ENCODE measurements around the gene SLC39A2.

The SLC39A2 gene

DNA sequence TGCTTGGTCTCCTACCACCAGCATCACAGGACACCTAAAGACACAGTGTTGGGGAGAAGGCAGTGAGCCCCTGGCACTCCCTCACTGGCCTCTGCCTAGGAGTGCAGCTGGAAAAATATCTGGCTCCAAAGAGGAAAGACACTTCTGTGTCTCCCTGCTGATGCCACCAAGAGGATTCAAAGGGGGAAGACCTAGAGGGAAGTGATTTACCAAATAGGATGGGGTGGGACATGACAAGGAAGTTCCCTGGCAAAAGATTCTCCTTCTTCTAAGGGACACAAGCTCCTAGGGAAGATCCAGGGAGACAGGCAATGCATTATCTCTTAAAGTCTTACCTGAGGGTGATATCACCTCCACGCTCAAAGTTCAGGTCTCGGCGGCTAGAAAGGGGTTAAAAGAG lies 19.7 kb downstream of the SLC39A2 start:
- TF ChIP-seq POLR2AphosphoS5 (IDR thresholded peaks at IDR 0.05; ENCODE audit: low read depth, low read length), result no peak
- TF ChIP-seq SIN3A (IDR thresholded peaks at IDR 0.05; ENCODE audit: borderline replicate concordance, insufficient read depth, low read length), result no peak
- no peak for TF ChIP-seq TAF1 (IDR thresholded peaks at IDR 0.05; ENCODE audit: borderline replicate concordance, insufficient read depth, low read length)

DNA sequence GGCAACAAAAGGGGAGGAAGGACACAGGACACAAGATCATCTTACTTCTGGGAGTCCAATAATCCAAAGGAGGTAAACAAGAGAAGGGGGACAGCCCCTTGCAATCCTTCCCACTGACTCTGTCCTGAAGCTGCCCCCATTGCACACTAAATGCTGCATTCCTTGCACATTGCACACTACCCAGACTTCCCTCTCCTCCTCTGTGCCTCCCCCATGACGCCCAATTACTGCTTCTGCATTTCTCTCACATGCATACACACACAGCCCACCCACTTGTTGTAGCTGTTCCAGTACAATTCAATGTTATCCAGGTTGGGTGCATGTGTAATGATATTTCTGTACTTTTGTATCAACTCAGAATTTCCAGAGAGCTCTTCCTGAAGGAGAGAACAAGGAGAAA lies 20.3 kb downstream of the SLC39A2 start:
- TF ChIP-seq, protein P1, sequence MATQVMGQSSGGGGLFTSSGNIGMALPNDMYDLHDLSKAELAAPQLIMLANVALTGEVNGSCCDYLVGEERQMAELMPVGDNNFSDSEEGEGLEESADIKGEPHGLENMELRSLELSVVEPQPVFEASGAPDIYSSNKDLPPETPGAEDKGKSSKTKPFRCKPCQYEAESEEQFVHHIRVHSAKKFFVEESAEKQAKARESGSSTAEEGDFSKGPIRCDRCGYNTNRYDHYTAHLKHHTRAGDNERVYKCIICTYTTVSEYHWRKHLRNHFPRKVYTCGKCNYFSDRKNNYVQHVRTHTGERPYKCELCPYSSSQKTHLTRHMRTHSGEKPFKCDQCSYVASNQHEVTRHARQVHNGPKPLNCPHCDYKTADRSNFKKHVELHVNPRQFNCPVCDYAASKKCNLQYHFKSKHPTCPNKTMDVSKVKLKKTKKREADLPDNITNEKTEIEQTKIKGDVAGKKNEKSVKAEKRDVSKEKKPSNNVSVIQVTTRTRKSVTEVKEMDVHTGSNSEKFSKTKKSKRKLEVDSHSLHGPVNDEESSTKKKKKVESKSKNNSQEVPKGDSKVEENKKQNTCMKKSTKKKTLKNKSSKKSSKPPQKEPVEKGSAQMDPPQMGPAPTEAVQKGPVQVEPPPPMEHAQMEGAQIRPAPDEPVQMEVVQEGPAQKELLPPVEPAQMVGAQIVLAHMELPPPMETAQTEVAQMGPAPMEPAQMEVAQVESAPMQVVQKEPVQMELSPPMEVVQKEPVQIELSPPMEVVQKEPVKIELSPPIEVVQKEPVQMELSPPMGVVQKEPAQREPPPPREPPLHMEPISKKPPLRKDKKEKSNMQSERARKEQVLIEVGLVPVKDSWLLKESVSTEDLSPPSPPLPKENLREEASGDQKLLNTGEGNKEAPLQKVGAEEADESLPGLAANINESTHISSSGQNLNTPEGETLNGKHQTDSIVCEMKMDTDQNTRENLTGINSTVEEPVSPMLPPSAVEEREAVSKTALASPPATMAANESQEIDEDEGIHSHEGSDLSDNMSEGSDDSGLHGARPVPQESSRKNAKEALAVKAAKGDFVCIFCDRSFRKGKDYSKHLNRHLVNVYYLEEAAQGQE (IDR thresholded peaks at IDR 0.05; ENCODE audit: insufficient read depth in 1 of 2, low read depth in 2 of 2, low read length in 2 of 2), result no peak

DNA sequence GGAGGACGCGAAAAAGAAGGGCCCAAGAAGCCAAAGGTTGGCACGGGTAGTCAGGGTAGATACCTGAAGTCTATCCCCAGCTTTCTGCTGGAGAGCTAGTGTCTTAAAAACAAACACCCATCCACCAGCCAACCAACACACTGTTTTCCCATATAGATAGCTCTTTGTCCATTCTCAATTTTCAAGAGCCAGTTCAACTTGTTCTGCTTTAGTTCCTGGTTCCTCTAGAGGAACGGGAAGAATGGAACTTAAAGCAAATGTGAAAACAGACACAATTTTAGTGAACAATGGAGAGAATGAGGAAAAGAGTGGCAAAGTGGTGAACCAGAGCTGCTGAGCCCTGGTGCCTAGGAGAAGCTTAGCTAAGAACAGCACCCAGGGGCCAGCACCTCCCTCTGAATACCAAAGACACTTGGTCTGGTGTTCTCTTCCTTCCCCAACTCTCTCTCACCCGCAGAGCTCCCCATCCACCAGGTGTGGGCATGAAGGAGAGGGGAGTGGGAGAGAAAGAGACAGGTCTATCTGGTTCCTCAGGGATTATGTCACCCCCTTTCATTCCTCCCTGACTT lies 22.0 kb downstream of the SLC39A2 start:
- TF ChIP-seq FOXP2 (optimal IDR thresholded peaks at IDR 0.05; ENCODE audit: borderline replicate concordance, extremely low read depth, extremely low read length, insufficient read depth), result no peak

DNA sequence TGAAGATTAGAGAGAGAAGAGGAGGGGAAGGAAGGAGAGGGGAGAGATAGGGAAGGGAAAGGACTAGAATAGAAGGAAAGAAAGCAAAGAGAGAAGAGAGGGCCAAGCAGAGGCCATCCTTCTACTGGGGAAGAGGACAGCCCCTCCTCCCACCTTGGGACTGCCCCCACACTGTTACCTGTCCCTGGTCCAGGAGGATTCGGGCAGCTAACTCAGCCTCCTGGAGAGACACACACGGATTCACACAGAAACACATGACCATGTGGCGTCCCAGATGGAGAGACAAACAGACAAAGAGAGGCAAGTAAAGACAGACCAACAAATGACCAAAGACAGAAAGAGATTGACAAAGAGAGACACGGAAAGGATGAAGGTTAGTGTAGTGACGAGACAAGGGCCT lies 23.6 kb downstream of the SLC39A2 start:
- no peak for TF ChIP-seq TAF1 (IDR thresholded peaks at IDR 0.05; ENCODE audit: borderline replicate concordance, insufficient read depth, low read length)
- TF ChIP-seq, protein P1 (IDR thresholded peaks at IDR 0.05; ENCODE audit: insufficient read depth in 1 of 2, low read depth in 2 of 2, low read length in 2 of 2), result no peak
- no peak for TF ChIP-seq FOXP2 (optimal IDR thresholded peaks at IDR 0.05; ENCODE audit: borderline replicate concordance, extremely low read depth, extremely low read length, insufficient read depth)
- TF ChIP-seq SIN3A (IDR thresholded peaks at IDR 0.05; ENCODE audit: borderline replicate concordance, insufficient read depth, low read length), result no peak
- no peak for TF ChIP-seq POLR2AphosphoS5 (IDR thresholded peaks at IDR 0.05; ENCODE audit: low read depth, low read length)

DNA sequence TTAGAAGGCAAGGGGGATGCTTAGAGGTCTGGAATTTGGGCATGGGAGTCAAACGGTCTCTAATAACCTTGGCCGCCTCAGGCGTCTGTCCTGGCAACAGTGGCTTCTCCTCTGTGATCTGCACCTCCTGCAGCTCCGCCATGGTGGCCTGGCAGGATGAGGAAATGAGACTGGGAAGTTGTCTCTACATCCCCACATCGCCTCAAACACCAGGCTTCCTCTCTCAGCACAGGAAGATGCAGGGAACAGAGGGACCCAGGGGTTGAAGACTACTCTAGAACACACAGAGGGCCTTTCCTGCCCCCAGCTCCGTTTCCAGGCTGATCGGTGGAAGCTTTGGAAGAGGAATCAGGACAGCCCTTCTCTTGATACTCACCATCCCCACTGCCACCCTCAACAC lies 24.1 kb downstream of the SLC39A2 start:
- TF ChIP-seq POLR2AphosphoS5 (IDR thresholded peaks at IDR 0.05; ENCODE audit: low read depth, low read length) (no peak), TAF1 (IDR thresholded peaks at IDR 0.05; ENCODE audit: borderline replicate concordance, insufficient read depth, low read length) (no peak), FOXP2 (optimal IDR thresholded peaks at IDR 0.05; ENCODE audit: borderline replicate concordance, extremely low read depth, extremely low read length, insufficient read depth) (no peak), SIN3A (IDR thresholded peaks at IDR 0.05; ENCODE audit: borderline replicate concordance, insufficient read depth, low read length) (no peak)
- TF ChIP-seq, protein P1 (IDR thresholded peaks at IDR 0.05; ENCODE audit: insufficient read depth in 1 of 2, low read depth in 2 of 2, low read length in 2 of 2), result no peak

DNA sequence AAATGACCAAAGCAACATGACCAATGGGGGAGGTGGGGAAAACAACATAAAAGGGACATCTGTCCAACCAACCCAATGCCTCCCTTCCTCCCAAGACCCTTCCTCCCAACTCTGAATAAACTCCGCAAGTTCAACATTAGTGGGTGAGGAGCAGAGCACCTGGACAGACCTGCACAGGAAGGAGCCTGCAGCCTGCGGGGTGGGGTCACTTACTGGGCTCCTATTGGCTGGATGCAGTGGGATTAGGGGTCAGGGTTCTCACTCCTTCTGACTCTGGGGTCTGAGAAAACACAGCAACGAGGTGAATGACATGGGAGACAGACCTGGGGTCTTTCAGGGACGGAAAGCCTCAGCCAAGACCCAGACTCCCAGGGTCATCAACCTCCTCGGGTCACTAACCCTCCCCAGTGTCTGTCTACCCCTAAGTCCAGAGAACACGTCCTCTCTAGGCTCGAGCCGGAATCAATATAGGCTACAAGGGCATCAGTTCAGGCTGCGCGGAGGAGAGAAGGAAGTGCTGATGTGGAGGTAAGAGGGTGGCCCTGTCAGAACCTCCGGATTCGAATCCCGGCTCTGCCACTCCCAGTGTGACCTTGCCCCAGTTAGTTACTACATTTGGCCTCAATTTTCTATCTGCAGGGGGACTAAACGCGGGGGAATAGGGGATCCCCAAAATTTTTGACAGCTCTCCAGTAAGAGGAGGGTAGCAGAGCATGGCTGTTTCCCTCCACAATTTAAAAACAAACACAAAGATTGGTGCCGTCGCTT lies 24.9 kb downstream of the SLC39A2 start:
- TF ChIP-seq FOXP2 (optimal IDR thresholded peaks at IDR 0.05; ENCODE audit: borderline replicate concordance, extremely low read depth, extremely low read length, insufficient read depth) (no peak), TAF1 (IDR thresholded peaks at IDR 0.05; ENCODE audit: borderline replicate concordance, insufficient read depth, low read length) (no peak), POLR2AphosphoS5 (IDR thresholded peaks at IDR 0.05; ENCODE audit: low read depth, low read length) (no peak), SIN3A (IDR thresholded peaks at IDR 0.05; ENCODE audit: borderline replicate concordance, insufficient read depth, low read length) (no peak)
